ENCODE data around the gene NHLH1.

- TF ChIP-seq GATA2 (IDR thresholded peaks at IDR 0.05; ENCODE audit: low read depth, low read length) (no peak), GATA3 (IDR thresholded peaks at IDR 0.05; ENCODE audit: low read depth, low read length) (no peak)
These were observed 12.4 kb upstream of the NHLH1 start for GRCh38 chr1:160354388-160354985.

Data from SH-SY5Y (cell line).